Endothelial cell of coronary artery (primary cell): ENCODE measurements around the gene AZIN2. TPM values are rescaled to one million over a fixed set of nuclear protein-coding genes. Genes with fewer than 3 reads are reported as not detected.

ENCODE experiments used
- total RNA-seq: library from RNA; depleted of rRNA; stranded (reverse); fragments of >200 nt; gene quantifications from 2 replicates; pipeline ENCODE4 v1.2.3, GENCODE V29; 2014

The AZIN2 gene
- 1.8 and 2.8 TPM in 2 replicates for total RNA-seq

GRCh38 chr1:33080885-33081553 lies at the start of gene AZIN2:
AZIN2 (plus strand) TSS chr1:33081153; CDS start chr1:33082250, 1,097 bp downstream.

GRCh38 chr1:33036526-33037503 lies 44.1 kb upstream of the AZIN2 start, which contains the start of gene AK2:
AK2 (minus strand) TSS chr1:33036883; CDS start chr1:33036828, 55 bp downstream.

Other genes with a start within 250 kb of the AZIN2 start
- gene FNDC5, start 210.2 kb upstream of the AZIN2 start, total RNA-seq = 0.19 and 0.27 TPM in 2 replicates
- not detected in 2 replicates for gene HPCA, start 194.7 kb upstream of the AZIN2 start, total RNA-seq
- gene TMEM54, start 179.8 kb upstream of the AZIN2 start, total RNA-seq = 39.2 and 46.5 TPM in 2 replicates
- 19.7 and 29.2 TPM in 2 replicates for gene RNF19B, start 116.3 kb upstream of the AZIN2 start, total RNA-seq
- 75.1 and 88.6 TPM in 2 replicates for gene AK2, start 44.3 kb upstream of the AZIN2 start, total RNA-seq
- 1.5 and 2.6 TPM in 2 replicates for gene TRIM62, start 100.9 kb downstream of the AZIN2 start, total RNA-seq
- 3.1 and 5.2 TPM in 2 replicates for gene ZNF362, start 175.3 kb downstream of the AZIN2 start, total RNA-seq
- gene A3GALT2, start 239.9 kb downstream of the AZIN2 start, total RNA-seq = 0.09 TPM in 2 replicates